Measurements from ENCODE around the gene TAB3.

DNA sequence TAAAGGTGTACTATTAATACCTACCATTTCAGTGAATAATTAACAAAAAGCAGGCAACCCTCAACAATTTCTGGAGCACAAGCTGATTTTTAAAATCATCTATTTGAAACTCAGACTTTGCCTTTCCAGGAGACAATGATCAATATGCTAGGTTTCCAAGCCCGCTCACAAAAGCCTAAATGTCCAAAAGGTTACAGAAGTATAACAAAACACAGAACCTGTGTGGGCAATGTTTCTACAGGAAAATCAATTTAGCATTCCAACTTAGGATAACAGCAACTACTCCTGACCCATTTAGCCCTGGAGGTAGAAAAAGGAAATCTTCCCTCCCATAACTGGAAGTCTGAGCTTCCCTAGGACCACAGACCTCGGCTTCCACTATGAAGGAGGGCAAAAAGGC lies 3.9 kb downstream of the TAB3 start:
- TF ChIP-seq, protein P1, sequence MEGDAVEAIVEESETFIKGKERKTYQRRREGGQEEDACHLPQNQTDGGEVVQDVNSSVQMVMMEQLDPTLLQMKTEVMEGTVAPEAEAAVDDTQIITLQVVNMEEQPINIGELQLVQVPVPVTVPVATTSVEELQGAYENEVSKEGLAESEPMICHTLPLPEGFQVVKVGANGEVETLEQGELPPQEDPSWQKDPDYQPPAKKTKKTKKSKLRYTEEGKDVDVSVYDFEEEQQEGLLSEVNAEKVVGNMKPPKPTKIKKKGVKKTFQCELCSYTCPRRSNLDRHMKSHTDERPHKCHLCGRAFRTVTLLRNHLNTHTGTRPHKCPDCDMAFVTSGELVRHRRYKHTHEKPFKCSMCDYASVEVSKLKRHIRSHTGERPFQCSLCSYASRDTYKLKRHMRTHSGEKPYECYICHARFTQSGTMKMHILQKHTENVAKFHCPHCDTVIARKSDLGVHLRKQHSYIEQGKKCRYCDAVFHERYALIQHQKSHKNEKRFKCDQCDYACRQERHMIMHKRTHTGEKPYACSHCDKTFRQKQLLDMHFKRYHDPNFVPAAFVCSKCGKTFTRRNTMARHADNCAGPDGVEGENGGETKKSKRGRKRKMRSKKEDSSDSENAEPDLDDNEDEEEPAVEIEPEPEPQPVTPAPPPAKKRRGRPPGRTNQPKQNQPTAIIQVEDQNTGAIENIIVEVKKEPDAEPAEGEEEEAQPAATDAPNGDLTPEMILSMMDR (tag by site-specific recombination; IDR thresholded peaks at IDR 0.05), result no peak
- TF ChIP-seq SETDB1 (IDR thresholded peaks at IDR 0.05; ENCODE audit: insufficient read length, low read length), result no peak
- TF ChIP-seq, protein P2, sequence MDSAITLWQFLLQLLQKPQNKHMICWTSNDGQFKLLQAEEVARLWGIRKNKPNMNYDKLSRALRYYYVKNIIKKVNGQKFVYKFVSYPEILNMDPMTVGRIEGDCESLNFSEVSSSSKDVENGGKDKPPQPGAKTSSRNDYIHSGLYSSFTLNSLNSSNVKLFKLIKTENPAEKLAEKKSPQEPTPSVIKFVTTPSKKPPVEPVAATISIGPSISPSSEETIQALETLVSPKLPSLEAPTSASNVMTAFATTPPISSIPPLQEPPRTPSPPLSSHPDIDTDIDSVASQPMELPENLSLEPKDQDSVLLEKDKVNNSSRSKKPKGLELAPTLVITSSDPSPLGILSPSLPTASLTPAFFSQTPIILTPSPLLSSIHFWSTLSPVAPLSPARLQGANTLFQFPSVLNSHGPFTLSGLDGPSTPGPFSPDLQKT (IDR thresholded peaks at IDR 0.05; ENCODE audit: borderline replicate concordance, low read depth, low read length), result no peak
- no peak for TF ChIP-seq ZNF624 (tag by site-specific recombination; IDR thresholded peaks at IDR 0.05)
- TF ChIP-seq, protein P3, sequence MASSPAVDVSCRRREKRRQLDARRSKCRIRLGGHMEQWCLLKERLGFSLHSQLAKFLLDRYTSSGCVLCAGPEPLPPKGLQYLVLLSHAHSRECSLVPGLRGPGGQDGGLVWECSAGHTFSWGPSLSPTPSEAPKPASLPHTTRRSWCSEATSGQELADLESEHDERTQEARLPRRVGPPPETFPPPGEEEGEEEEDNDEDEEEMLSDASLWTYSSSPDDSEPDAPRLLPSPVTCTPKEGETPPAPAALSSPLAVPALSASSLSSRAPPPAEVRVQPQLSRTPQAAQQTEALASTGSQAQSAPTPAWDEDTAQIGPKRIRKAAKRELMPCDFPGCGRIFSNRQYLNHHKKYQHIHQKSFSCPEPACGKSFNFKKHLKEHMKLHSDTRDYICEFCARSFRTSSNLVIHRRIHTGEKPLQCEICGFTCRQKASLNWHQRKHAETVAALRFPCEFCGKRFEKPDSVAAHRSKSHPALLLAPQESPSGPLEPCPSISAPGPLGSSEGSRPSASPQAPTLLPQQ (tag by site-specific recombination; IDR thresholded peaks at IDR 0.05), result no peak
- TF ChIP-seq, protein P4, sequence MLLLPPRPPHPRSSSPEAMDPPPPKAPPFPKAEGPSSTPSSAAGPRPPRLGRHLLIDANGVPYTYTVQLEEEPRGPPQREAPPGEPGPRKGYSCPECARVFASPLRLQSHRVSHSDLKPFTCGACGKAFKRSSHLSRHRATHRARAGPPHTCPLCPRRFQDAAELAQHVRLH (tag by site-specific recombination; IDR thresholded peaks at IDR 0.05), result no peak
- TF ChIP-seq, protein P5, sequence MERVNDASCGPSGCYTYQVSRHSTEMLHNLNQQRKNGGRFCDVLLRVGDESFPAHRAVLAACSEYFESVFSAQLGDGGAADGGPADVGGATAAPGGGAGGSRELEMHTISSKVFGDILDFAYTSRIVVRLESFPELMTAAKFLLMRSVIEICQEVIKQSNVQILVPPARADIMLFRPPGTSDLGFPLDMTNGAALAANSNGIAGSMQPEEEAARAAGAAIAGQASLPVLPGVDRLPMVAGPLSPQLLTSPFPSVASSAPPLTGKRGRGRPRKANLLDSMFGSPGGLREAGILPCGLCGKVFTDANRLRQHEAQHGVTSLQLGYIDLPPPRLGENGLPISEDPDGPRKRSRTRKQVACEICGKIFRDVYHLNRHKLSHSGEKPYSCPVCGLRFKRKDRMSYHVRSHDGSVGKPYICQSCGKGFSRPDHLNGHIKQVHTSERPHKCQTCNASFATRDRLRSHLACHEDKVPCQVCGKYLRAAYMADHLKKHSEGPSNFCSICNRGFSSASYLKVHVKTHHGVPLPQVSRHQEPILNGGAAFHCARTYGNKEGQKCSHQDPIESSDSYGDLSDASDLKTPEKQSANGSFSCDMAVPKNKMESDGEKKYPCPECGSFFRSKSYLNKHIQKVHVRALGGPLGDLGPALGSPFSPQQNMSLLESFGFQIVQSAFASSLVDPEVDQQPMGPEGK (tag by site-specific recombination; IDR thresholded peaks at IDR 0.05), result no peak
- TF ChIP-seq, protein P6, sequence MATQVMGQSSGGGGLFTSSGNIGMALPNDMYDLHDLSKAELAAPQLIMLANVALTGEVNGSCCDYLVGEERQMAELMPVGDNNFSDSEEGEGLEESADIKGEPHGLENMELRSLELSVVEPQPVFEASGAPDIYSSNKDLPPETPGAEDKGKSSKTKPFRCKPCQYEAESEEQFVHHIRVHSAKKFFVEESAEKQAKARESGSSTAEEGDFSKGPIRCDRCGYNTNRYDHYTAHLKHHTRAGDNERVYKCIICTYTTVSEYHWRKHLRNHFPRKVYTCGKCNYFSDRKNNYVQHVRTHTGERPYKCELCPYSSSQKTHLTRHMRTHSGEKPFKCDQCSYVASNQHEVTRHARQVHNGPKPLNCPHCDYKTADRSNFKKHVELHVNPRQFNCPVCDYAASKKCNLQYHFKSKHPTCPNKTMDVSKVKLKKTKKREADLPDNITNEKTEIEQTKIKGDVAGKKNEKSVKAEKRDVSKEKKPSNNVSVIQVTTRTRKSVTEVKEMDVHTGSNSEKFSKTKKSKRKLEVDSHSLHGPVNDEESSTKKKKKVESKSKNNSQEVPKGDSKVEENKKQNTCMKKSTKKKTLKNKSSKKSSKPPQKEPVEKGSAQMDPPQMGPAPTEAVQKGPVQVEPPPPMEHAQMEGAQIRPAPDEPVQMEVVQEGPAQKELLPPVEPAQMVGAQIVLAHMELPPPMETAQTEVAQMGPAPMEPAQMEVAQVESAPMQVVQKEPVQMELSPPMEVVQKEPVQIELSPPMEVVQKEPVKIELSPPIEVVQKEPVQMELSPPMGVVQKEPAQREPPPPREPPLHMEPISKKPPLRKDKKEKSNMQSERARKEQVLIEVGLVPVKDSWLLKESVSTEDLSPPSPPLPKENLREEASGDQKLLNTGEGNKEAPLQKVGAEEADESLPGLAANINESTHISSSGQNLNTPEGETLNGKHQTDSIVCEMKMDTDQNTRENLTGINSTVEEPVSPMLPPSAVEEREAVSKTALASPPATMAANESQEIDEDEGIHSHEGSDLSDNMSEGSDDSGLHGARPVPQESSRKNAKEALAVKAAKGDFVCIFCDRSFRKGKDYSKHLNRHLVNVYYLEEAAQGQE (tag by site-specific recombination; IDR thresholded peaks at IDR 0.05), result no peak
- TF ChIP-seq, protein P7, sequence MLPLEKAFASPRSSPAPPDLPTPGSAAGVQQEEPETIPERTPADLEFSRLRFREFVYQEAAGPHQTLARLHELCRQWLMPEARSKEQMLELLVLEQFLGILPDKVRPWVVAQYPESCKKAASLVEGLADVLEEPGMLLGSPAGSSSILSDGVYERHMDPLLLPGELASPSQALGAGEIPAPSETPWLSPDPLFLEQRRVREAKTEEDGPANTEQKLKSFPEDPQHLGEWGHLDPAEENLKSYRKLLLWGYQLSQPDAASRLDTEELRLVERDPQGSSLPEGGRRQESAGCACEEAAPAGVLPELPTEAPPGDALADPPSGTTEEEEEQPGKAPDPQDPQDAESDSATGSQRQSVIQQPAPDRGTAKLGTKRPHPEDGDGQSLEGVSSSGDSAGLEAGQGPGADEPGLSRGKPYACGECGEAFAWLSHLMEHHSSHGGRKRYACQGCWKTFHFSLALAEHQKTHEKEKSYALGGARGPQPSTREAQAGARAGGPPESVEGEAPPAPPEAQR (tag by site-specific recombination; IDR thresholded peaks at IDR 0.05), result no peak
- TF ChIP-seq ZNF626 (tag by site-specific recombination; IDR thresholded peaks at IDR 0.05), result no peak
- TF ChIP-seq ZNF768 (tag by site-specific recombination; IDR thresholded peaks at IDR 0.05), result no peak
- TF ChIP-seq ZBTB21 (tag by site-specific recombination; IDR thresholded peaks at IDR 0.05), result no peak
- TF ChIP-seq, protein P8, sequence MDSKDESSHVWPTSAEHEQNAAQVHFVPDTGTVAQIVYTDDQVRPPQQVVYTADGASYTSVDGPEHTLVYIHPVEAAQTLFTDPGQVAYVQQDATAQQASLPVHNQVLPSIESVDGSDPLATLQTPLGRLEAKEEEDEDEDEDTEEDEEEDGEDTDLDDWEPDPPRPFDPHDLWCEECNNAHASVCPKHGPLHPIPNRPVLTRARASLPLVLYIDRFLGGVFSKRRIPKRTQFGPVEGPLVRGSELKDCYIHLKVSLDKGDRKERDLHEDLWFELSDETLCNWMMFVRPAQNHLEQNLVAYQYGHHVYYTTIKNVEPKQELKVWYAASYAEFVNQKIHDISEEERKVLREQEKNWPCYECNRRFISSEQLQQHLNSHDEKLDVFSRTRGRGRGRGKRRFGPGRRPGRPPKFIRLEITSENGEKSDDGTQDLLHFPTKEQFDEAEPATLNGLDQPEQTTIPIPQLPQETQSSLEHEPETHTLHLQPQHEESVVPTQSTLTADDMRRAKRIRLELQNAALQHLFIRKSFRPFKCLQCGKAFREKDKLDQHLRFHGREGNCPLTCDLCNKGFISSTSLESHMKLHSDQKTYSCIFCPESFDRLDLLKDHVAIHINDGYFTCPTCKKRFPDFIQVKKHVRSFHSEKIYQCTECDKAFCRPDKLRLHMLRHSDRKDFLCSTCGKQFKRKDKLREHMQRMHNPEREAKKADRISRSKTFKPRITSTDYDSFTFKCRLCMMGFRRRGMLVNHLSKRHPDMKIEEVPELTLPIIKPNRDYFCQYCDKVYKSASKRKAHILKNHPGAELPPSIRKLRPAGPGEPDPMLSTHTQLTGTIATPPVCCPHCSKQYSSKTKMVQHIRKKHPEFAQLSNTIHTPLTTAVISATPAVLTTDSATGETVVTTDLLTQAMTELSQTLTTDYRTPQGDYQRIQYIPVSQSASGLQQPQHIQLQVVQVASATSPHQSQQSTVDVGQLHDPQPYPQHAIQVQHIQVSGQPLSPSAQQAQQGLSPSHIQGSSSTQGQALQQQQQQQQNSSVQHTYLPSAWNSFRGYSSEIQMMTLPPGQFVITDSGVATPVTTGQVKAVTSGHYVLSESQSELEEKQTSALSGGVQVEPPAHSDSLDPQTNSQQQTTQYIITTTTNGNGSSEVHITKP (tag by site-specific recombination; IDR thresholded peaks at IDR 0.05), result no peak
- no peak for TF ChIP-seq ZNF776 (tag by site-specific recombination; IDR thresholded peaks at IDR 0.05; ENCODE audit: borderline replicate concordance)

Measured in HEK293 (cell line).